Stimulated activated naive CD8-positive, alpha-beta T cell treated with anti-CD3 and anti-CD28 coated beads, Interleukin-15, amount 100 ng/mL, for 72 hours (primary cell): Measurements from ENCODE around the gene BNIP5.
"Not testable (repeated sequence)": the region's sequence is repeated elsewhere in the genome, so short reads cannot be mapped to it uniquely, and the experiment has no call there.

Experiments
- ATAC-seq: fragments of 150-1000 bp; cut with Tn5 transposase; 2 replicates; pipeline ENCODE4 v1.10.0; 2021; ENCODE audit warnings: mild to moderate bottlenecking, moderate library complexity
- DNase-seq, 2 donors: peaks; one replicate each; pipeline ENCODE4 v3.0.0; 2021 to 2022
- H3K27ac Mint-ChIP-seq, 2 donors: one replicate each; pipeline ENCODE4 v1.8.0; 2022; ENCODE audit warnings: mild to moderate bottlenecking in 2 of 2, mixed read lengths in 2 of 2, moderate library complexity in 2 of 2
- H3K27me3 Mint-ChIP-seq: one replicate; pipeline ENCODE4 v1.8.0; 2022; ENCODE audit warnings: mixed read lengths
- H3K4me1 Mint-ChIP-seq: one replicate; pipeline ENCODE4 v1.8.0; 2022; ENCODE audit warnings: mild to moderate bottlenecking, mixed read lengths
- H3K4me3 Mint-ChIP-seq, 2 donors: one replicate each; pipeline ENCODE4 v1.8.0; 2022; ENCODE audit warnings: mild to moderate bottlenecking in 2 of 2, mixed read lengths in 2 of 2, moderate library complexity in 1 of 2
- H3K9me3 Mint-ChIP-seq, 2 donors: one replicate each; pipeline ENCODE4 v1.8.0; 2022; ENCODE audit warnings: mixed read lengths in 2 of 2

BNIP5 gene

DNA sequence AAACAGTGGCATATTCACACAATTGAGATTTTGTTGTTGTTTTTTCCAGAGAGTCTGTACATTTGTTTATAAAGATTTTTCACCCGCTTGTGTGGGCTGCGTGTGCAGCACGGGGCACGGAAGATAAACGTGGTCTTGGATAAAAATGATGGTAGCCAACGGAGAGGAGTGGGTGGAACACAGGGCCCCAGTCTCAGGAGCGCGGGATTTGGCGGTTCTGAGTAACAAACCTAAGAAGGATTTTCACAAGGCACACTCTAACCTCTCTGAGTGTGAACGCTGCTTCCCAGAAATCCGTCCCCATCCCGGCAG lies 3.6 kb upstream of the BNIP5 start:
- Mint-ChIP-seq H3K27me3 (peaks cover 26% of the 10 kb centered on the region), H3K27ac (no peak overlapping the region), H3K4me1 (peaks cover 25% of the 10 kb centered on the region), H3K9me3 (no peaks in the 10 kb centered on the region), H3K4me3 (no peak overlapping the region)
- ATAC-seq, result no peak
- DNase-seq, result no peak

DNA sequence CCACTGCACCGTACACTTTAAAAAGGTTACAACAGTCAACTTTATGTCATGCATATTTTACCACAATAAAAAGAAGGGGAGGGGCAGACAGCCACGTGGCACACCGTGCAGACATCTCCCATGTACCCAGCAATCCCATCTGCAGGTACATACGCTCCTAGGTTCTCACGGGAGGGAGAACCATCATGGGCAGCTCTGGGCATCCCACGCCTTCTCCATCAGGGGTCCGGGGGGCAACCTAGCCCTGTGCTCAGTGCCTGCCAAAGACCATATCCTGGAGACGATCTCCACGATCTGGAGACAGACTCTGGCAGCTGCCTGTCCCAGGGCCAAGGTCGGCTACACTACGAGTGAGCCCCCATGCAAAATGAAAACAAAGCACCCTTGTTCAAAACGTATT lies 2.5 kb upstream of the BNIP5 start:
- Mint-ChIP-seq H3K9me3 (no peaks in the 10 kb centered on the region), H3K4me3 (no peak overlapping the region), H3K27ac (no peak overlapping the region), H3K27me3 (peaks cover 38% of the 10 kb centered on the region), H3K4me1 (peaks cover 30% of the 10 kb centered on the region)
- ATAC-seq (no peak), DNase-seq (no peak)

DNA sequence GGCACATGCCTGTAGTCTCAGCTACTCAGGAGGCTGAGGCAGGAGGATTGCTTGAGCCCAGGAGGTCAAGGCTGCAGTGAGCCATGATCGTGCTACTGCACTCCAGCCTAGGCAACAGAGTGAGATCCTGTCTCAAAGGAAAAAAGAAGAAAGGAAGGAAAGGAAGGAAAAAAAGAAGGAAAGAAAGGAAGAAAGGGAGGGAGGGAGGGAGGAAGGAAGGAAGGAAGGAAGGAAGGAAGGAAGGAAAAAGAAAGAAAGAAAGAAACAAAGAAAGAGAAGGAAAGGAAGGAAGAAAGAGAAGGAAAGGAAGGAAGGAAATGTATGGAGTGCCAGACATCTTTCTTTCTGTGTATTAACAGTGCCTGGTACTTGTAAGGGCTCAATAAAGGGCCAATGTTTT lies 1.5 kb upstream of the BNIP5 start:
- H3K4me1 Mint-ChIP-seq, result peaks cover 31% of the 10 kb centered on the region
- ATAC-seq, H3K9me3 Mint-ChIP-seq, H3K4me3 Mint-ChIP-seq, H3K27ac Mint-ChIP-seq, DNase-seq: not testable (repeated sequence)
- peaks cover 42% of the 10 kb centered on the region for H3K27me3 Mint-ChIP-seq

DNA sequence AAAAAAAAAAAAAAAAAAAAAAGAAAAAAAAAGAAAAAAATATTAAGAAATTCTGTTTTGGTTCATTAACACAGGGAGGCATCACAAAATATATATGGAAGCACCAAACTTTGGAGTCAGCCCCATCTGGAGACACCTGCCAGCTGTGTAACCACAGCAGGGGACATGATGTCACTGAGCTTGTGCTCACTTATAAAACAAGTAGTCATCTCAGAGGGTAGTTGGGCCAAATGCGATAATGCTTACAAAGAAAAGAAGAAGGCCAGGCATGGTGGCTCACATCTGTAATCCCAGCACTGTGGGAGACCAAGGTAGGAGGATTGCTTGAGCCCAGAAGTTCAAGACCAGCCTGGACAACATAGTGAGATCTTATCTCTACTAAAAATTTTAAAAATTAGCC lies 1.1 kb upstream of the BNIP5 start:
- Mint-ChIP-seq H3K4me1 (peaks cover 31% of the 10 kb centered on the region), H3K4me3 (no peak overlapping the region), H3K9me3 (no peaks in the 10 kb centered on the region), H3K27me3 (peaks cover 47% of the 10 kb centered on the region), H3K27ac (no peak overlapping the region)
- ATAC-seq (no peak), DNase-seq (no peak)

DNA sequence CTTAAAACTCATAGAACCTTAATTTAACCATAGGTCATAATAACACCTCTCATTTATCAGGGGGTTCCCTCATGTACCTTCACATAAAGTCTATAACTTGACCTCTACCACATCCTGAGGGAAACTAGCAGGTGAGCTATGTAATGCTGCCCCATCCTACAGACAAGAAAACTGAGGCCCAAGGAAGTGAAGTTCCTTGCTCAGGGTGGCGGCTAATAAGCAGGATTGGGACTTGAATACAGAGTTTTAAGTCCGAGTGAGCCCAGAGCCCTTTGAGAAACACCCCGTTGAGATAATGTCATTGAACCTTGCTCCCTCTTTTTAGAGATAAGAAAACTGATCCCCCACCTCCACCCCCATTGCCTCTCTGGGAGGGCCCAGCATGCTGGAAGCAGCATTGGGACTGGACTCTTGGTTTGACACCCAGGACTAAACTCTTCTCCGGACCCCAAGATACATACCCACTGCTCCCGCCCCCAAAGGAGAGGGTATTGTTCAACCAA lies 429 bp downstream of the BNIP5 start:
- H3K9me3 Mint-ChIP-seq, result no peaks in the 10 kb centered on the region
- H3K4me1 Mint-ChIP-seq, result peaks cover 31% of the 10 kb centered on the region
- no peak overlapping the region for H3K27ac Mint-ChIP-seq
- H3K27me3 Mint-ChIP-seq, result peaks cover 48% of the 10 kb centered on the region
- H3K4me3 Mint-ChIP-seq, result no peak overlapping the region
- DNase-seq (no peak), ATAC-seq (no peak)

DNA sequence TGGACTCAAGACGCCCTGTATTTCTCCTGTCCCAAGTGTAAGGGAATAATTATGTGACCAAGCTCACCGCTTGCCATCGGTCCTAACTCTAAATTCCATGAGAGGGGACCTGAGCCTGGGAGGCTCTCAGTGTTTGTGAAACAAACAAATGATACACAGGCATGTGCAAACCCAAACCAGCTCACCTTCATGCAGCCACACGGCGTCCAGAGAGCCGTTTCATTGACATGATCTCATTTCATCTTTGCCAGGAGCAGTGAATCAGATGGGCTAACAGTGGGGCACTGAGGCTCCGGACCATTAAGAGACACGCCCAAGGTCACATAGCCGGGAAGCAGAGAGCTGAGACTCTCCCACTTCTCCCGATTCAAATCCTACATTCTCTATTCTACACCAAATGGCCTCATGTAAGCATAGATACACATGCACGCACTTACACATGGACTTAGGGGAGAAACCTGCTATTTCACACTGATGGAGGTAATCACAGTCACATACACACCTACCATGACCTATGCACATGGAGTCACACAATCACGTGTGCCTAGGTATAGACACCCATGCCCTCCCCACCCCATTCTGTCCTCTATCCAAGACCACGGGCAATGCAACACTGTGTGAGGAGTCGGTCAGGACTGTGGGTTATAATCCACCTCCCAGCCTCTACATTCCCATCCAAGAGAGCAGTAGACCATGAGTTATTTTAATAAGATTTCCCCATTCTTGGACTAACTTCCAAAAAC lies 1.1 kb downstream of the BNIP5 start:
- Mint-ChIP-seq H3K9me3 (no peaks in the 10 kb centered on the region), H3K4me1 (peaks cover 26% of the 10 kb centered on the region), H3K27ac (no peak overlapping the region), H3K4me3 (no peak overlapping the region), H3K27me3 (peaks cover 43% of the 10 kb centered on the region)
- DNase-seq (no peak), ATAC-seq (no peak)

DNA sequence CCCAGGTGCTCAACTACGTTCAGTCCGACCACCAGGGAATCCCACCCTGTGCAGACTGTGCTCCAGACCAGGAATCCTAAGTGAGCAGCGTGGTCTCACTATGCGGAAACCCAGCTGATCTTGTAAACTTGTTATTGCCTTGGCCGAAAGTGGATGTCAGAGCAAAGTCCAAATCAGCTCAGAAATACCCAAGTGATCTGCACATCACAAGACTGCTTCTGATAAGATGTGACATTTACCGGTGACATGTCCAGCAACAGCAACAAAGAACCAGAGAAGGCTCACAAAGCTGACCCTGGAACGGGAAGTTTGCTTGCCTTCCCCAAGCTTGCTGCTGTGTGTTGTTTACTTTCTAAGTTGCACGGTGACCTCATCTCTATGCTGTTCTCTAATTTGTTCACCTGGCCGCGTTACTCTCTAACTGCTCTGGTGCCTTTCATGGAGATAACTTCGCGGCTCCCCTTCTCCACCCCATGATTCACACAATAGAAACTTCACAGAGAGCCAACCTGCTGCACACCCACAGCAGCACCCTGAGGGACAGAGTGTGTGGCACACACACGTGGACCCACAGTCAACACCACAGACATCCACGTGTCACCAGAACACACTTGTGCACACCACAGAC lies 1.7 kb downstream of the BNIP5 start:
- Mint-ChIP-seq H3K27me3 (peaks cover 36% of the 10 kb centered on the region), H3K9me3 (no peaks in the 10 kb centered on the region), H3K4me3 (no peak overlapping the region), H3K4me1 (peaks cover 23% of the 10 kb centered on the region), H3K27ac (no peak overlapping the region)
- ATAC-seq (no peak), DNase-seq (no peak)

DNA sequence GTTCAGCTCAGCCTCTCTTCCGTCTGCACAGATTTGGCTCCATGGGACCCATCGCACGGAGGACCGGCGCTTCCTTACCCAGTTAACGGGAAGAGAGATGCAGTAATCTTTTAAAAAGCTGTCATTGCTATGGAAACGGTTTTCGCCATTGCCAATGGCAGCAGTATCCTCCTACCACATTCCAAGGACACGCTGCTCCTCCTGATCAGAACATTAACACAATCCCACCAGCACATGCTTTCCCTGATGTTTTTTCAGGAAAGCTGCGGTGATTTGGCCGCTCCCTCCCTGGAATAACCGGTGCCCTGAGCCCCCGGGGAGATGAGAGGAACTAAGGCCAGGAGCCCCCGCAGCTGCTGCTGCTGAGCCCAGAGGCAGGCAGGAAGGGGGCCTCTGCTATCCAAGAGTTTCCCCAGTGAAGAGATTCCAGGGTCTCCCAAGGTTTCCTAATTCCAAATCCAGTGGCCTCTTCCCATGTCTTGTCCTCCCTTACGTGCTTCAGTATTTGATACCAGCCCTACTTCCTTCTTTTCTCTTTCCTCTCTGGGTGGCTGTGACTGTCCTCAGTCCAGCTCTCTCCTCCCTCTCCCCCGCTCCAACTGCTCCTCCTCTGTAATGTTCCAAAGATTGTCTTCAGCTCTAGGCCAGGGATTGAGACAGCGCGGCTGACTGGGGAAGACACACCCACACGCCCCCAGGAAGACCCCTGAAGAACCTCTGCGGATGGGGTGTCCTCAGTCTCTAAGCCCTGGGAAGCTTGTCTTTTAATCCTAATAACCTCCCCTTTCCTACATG lies 2.6 kb downstream of the BNIP5 start:
- DNase-seq (no peak), ATAC-seq (no peak)
- no peak overlapping the region for H3K27ac Mint-ChIP-seq
- peaks cover 23% of the 10 kb centered on the region for H3K4me1 Mint-ChIP-seq
- H3K27me3 Mint-ChIP-seq, result peaks cover 28% of the 10 kb centered on the region
- H3K9me3 Mint-ChIP-seq, result no peaks in the 10 kb centered on the region
- no peak overlapping the region for H3K4me3 Mint-ChIP-seq

DNA sequence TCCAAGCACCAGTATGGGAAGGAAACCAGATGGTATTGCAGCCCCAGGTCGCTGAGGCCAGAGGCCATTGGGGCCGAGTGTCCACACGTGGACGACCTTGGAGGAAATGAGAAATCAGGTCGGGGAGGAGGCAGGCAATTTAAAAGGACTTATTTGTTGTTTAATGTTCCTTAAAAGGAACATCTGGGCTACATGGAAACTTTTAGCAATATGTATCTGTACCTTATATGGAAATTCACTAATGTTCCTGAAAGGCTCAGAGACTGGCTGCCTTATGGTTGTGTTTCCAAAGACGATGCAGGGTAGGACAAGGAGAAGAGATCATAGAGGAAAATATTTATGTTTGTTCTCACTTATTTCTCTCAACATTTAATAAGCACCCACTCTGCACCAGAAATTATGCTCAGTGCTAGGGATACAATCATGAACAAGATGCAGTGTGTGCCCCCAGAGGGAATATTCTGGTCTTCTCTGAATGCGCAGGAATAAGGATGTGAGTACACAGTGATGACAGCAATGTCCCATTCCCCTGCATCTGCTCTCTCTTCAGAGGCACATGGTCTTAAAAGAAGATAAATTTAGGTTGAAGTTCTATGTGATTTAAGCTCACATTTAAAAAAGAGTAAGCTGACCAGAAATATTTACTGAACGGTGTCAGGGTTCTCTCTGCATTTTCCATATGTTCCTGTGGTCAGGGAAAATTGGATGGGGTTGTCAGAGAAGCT lies 3.4 kb downstream of the BNIP5 start:
- Mint-ChIP-seq H3K9me3 (no peaks in the 10 kb centered on the region), H3K27me3 (peaks cover 27% of the 10 kb centered on the region)

DNA sequence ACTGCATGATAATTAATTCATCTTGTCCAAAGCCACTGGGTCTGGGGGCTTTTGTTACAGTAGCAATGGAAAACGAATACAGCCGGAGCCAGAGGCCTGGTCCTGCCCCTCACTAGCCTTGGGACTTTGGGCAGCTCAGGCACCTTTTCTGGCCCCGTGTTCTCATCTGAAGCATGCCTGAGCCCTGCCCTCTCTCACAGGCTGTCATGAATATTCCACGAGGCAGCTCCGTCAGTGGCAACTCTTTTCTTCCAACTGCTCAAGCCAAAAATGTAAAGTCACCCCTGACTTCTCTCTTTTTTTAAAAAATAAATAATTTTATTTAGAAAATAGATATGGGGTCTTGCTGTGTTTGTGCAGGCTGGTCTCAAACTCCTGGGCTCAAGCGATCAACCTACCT lies 5.3 kb downstream of the BNIP5 start:
- H3K9me3 Mint-ChIP-seq, result no peaks in the 10 kb centered on the region
- peaks cover 10% of the 10 kb centered on the region for H3K4me1 Mint-ChIP-seq
- H3K27me3 Mint-ChIP-seq, result peaks cover 38% of the 10 kb centered on the region
- no peak overlapping the region for H3K4me3 Mint-ChIP-seq
- DNase-seq (no peak), ATAC-seq (no peak)
- H3K27ac Mint-ChIP-seq, result no peak overlapping the region

More for the DNA sequence above, 3.4 kb downstream of the BNIP5 start:
- no peak overlapping the region for H3K27ac Mint-ChIP-seq
- H3K4me1 Mint-ChIP-seq, result peaks cover 23% of the 10 kb centered on the region
- DNase-seq, result no peak
- no peak overlapping the region for H3K4me3 Mint-ChIP-seq
- no peak for ATAC-seq

DNA sequence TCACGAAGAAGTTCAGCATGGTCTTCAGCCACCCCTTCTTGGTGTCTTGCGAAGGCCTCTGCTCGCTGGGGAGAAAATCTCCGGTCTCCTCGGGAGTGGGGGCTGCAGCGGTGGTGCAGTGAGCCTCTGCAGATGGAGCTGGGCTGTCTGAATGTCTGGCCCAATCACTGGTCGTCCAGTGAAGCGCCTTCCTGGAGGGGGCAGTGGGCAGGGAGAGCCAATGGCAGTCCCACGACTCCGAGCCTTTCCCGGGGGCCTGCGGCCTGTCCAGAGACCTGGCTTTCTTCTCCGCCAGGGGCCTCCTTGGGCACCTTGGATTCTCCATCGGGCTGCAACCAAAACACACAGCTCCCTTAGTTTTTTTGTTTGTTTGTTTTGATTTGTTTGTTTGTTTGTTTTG lies 6.3 kb downstream of the BNIP5 start:
- no peak for DNase-seq
- no peak overlapping the region for H3K27ac Mint-ChIP-seq
- H3K27me3 Mint-ChIP-seq, result peaks cover 34% of the 10 kb centered on the region
- ATAC-seq, result no peak
- no peak overlapping the region for H3K4me3 Mint-ChIP-seq
- H3K9me3 Mint-ChIP-seq, result no peaks in the 10 kb centered on the region
- H3K4me1 Mint-ChIP-seq, result peaks cover 6% of the 10 kb centered on the region

DNA sequence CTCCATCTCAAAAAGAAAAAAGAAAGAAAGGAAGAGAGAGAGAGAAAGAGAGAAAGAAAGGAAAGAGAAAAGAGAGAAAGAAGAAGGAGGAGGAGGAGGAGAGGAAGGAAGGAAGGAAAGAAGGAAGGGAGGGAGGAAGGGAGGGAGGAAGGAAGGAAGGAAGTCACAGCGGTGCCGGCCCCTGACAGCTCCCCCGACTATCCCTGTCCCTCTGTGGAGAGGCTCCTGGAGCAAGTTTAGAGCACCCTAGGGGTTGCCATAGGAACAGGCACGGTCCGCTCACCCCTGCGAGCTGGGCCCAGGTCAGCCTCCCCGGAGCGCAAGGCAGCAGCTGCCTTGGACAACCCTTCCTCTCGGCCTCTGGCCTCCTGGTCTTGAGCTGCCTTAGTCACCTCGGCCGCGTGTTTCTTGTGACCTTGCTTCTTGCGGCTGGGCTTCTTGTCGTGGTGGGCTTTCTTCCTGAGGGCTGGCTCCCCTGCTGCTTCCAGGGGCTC lies 6.8 kb downstream of the BNIP5 start:
- Mint-ChIP-seq H3K4me3 (no peak overlapping the region), H3K9me3 (no peaks in the 10 kb centered on the region), H3K27me3 (peaks cover 29% of the 10 kb centered on the region), H3K4me1 (peaks cover 6% of the 10 kb centered on the region), H3K27ac (peak overlapping the region in 1 of 2 donors; percentile 72)
- DNase-seq (no peak), ATAC-seq (no peak)

DNA sequence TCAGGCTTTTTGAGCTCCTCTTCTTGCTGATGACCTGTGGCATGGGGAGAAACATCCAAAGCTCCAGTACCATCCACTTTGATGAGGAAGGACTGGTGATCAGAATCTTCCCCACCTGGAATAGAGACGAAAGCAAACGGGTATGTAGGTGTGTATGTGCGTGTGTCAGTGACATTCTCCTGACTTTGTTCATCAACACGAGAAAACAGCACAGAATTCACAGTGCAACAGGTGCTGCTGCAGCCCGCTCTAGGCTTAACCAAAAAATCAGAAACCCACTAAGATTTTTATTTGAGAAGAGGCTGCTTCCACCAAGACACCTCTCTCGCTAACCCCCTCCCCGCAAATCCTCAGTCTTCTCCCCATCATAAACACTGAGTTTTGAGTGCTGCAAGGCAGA lies 8.1 kb downstream of the BNIP5 start:
- DNase-seq (no peak), ATAC-seq (no peak)
- Mint-ChIP-seq H3K27me3 (peaks cover 18% of the 10 kb centered on the region), H3K27ac (no peak overlapping the region), H3K4me1 (no peaks in the 10 kb centered on the region), H3K9me3 (no peaks in the 10 kb centered on the region), H3K4me3 (no peak overlapping the region)

DNA sequence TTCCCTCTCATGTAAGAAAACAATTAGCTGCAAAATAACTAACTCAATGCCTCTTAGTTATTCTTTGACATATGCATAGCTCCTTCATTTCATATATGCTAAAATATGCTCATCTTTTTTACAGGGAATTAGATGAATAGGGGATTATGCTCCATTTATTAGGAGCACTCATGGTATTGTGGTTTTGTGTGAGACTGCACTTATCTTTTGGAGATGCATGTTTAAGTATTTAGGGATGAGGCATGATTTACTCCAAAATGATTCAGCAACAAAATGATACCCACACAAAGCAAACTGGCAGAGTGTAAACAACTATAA lies 8.8 kb downstream of the BNIP5 start:
- Mint-ChIP-seq H3K27ac (no peak overlapping the region), H3K4me1 (no peaks in the 10 kb centered on the region)
- no peak for DNase-seq

DNA sequence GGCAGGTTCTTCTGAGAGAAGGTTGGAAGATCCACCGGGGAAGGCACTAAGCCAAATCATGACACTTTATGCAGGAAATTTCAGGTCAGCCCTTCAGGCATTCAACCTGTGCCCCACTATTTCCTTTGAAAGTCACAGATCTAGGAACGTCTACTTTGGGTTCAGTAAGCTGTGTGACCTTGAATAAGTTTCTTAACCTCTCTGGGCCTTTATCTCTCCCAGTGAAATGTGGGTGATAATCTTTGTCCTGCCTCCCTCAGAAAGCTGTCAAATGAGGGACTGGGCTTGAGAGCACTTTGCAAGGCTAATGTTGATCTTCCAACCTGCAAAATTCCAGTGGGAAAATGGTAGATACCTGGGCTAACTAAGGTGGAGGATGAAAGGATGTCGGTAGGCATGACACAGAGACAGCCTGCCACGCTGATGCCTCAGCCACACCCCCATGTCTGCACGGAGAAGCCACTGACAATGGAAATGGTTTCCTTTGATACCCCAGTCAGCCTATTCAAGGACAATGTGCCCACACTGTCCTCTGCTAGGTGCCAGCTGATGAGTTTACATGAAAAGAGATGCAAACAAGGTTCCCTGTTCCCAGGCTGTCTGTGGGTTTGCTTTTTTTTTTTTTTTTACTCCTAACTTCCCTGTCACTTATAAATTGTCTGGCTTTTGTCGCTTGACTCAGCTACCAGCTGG lies 9.3 kb downstream of the BNIP5 start:
- peaks cover 11% of the 10 kb centered on the region for H3K27me3 Mint-ChIP-seq
- no peaks in the 10 kb centered on the region for H3K9me3 Mint-ChIP-seq
- H3K4me3 Mint-ChIP-seq, result no peak overlapping the region
- DNase-seq (no peak), ATAC-seq (no peak)
- H3K27ac Mint-ChIP-seq, result no peak overlapping the region
- no peaks in the 10 kb centered on the region for H3K4me1 Mint-ChIP-seq

More for the DNA sequence above, 8.8 kb downstream of the BNIP5 start:
- H3K4me3 Mint-ChIP-seq, result no peak overlapping the region
- H3K27me3 Mint-ChIP-seq, result peaks cover 13% of the 10 kb centered on the region
- ATAC-seq, result no peak
- H3K9me3 Mint-ChIP-seq, result no peaks in the 10 kb centered on the region
